SK-N-SH (cell line): ENCODE measurements around the gene PRKN. TPM values are rescaled to one million over a fixed set of nuclear protein-coding genes. Genes with fewer than 3 reads are reported as not detected.

ENCODE experiments used
- CTCF ChIA-PET: fragments of 300-600, 350-600 bp; formaldehyde crosslinking; extraction: SDS; loops from one replicate; lab custom pipeline; 2021; lab: Yijun Ruan, JAX
- POLR2A ChIA-PET: fragments of 350-600 bp; sonication (Branson Sonifier 250); formaldehyde crosslinking; extraction: SDS; loops from one replicate; lab custom pipeline; 2020; ENCODE audit warnings: antibody characterized with exemption, inconsistent platforms; lab: Yijun Ruan, JAX
- DNase-seq: peaks from one replicate; pipeline ENCODE4 v3.0.0; 2012
- H2AFZ ChIP-seq: fragments of 200-600 bp; sonication (generic); 2 replicates; pipeline ENCODE4 v1.8.1; 2016; ENCODE audit warnings: antibody characterized with exemption, mild to moderate bottlenecking, low read depth
- H3F3A ChIP-seq: fragments of 200-600 bp; sonication (generic); replicated peaks from 2 replicates; pipeline ENCODE3; 2016; ENCODE audit warnings: antibody characterized with exemption, mild to moderate bottlenecking; ENCODE audit not compliant: insufficient read depth
- H3K27ac ChIP-seq, 2 experiments: fragments of 200-500 bp in 1 of 2; fragments of 200-600 bp in 1 of 2; sonication (Bioruptor generic) in 1 of 2; sonication (generic), shearing (Covaris generic) in 1 of 2; 2 replicates each; pipeline versions ENCODE4 v1.5.1 to v1.6.1; 2014 to 2016; ENCODE audit warnings: low read depth in 2 of 2, inconsistent platforms in 1 of 2, low read length in 1 of 2, mild to moderate bottlenecking in 1 of 2, mixed read lengths in 1 of 2
- H3K27me3 ChIP-seq: fragments of 200-600 bp; sonication (generic), shearing (Covaris generic); 2 replicates; pipeline ENCODE4 v1.6.1; 2016; ENCODE audit warnings: mixed run types; ENCODE audit not compliant: insufficient read depth
- H3K36me3 ChIP-seq, 2 experiments: fragments of 200-500 bp in 1 of 2; fragments of 200-600 bp in 1 of 2; sonication (Bioruptor generic) in 1 of 2; sonication (generic) in 1 of 2; replicated peaks in 1 of 2; 2 replicates each; pipeline versions ENCODE3 to v1.5.1; 2014 to 2016; ENCODE audit warnings: low read length in 1 of 2, mild to moderate bottlenecking in 1 of 2; ENCODE audit not compliant: insufficient read depth in 2 of 2, control insufficient read depth in 1 of 2
- H3K4me1 ChIP-seq, 2 experiments: fragments of 200-500 bp in 1 of 2; fragments of 200-600 bp in 1 of 2; sonication (Bioruptor generic) in 1 of 2; sonication (generic), shearing (Covaris generic) in 1 of 2; 2 replicates each; pipeline versions ENCODE4 v1.5.1 to v1.6.1; 2014 to 2016; ENCODE audit warnings: low read depth in 1 of 2, low read length in 1 of 2, mixed run types in 1 of 2; ENCODE audit not compliant: insufficient read depth in 2 of 2, control insufficient read depth in 1 of 2
- H3K4me2 ChIP-seq: fragments of 200-600 bp; sonication (generic), shearing (Covaris generic); 2 replicates; pipeline ENCODE4 v1.6.1; 2017; ENCODE audit warnings: mixed run types
- H3K4me3 ChIP-seq, 2 experiments: fragments of 200-500 bp in 1 of 2; fragments of 200-600 bp in 1 of 2; sonication (Bioruptor generic) in 1 of 2; sonication (generic), shearing (Covaris generic) in 1 of 2; 2 replicates each; pipeline versions ENCODE4 v1.5.1 to v1.8.1; 2014 to 2016; ENCODE audit warnings: low read depth in 2 of 2, inconsistent platforms in 1 of 2, low read length in 1 of 2, mild to moderate bottlenecking in 1 of 2, mixed read lengths in 1 of 2, moderate library complexity in 1 of 2
- H3K79me2 ChIP-seq: fragments of 200-600 bp; sonication (generic); 2 replicates; pipeline ENCODE4 v1.8.1; 2017; ENCODE audit warnings: mild to moderate bottlenecking; ENCODE audit not compliant: insufficient read depth
- H3K9ac ChIP-seq: fragments of 200-600 bp; sonication (generic); 2 replicates; pipeline ENCODE4 v1.6.1; 2017; ENCODE audit warnings: mixed run types
- H3K9me2 ChIP-seq: fragments of 200-600 bp; sonication (generic); 2 replicates; pipeline ENCODE4 v1.6.1; 2017; ENCODE audit warnings: mixed run types
- H3K9me3 ChIP-seq: fragments of 200-600 bp; sonication (generic); 2 replicates; pipeline ENCODE4 v1.6.1; 2017; ENCODE audit warnings: mixed run types, mild to moderate bottlenecking, moderate library complexity
- H4K20me1 ChIP-seq: fragments of 200-600 bp; sonication (generic); 2 replicates; pipeline ENCODE4 v1.6.1; 2017; ENCODE audit warnings: mild to moderate bottlenecking, mixed run types; ENCODE audit not compliant: insufficient read depth
- CTCF ChIP-seq: fragments of 200-600 bp; sonication (generic); IDR thresholded peaks from 2 replicates; pipeline ENCODE4 v1.6.1; 2017; ENCODE audit warnings: antibody characterized with exemption, mild to moderate bottlenecking, moderate library complexity
- ELF1 ChIP-seq: IDR thresholded peaks from 2 replicates; pipeline ENCODE4 v1.4.0; 2012
- EP300 ChIP-seq, 2 experiments: IDR thresholded peaks; 2 replicates each; pipeline versions ENCODE4 v1.4.0 to v1.6.1; 2012; ENCODE audit warnings: borderline replicate concordance in 1 of 2, low read depth in 1 of 2, low read length in 1 of 2
- EZH2phosphoT487 ChIP-seq: fragments of 200-600 bp; sonication (generic); IDR thresholded peaks from 2 replicates; pipeline ENCODE4 v1.6.1; 2017; ENCODE audit warnings: low read depth, mixed run types, mild to moderate bottlenecking, antibody characterized with exemption, moderate library complexity, borderline replicate concordance
- GABPA ChIP-seq: IDR thresholded peaks from 2 replicates; pipeline ENCODE4 v1.4.0; 2012; ENCODE audit warnings: low read depth, mild to moderate bottlenecking
- RFX5 ChIP-seq: IDR thresholded peaks from 2 replicates; pipeline ENCODE4 v1.6.1; 2012; ENCODE audit warnings: mild to moderate bottlenecking, improper control_type of control experiment, low read length
- TCF12 ChIP-seq: IDR thresholded peaks from 2 replicates; pipeline ENCODE4 v1.4.0; 2012
- USF1 ChIP-seq: IDR thresholded peaks from 2 replicates; pipeline ENCODE4 v1.4.0; 2012; ENCODE audit warnings: low read depth, borderline replicate concordance
- YY1 ChIP-seq: IDR thresholded peaks from 2 replicates; pipeline ENCODE4 v1.4.0; 2012; ENCODE audit warnings: low read depth, mild to moderate bottlenecking
- ZBTB33 ChIP-seq: IDR thresholded peaks from 2 replicates; pipeline ENCODE4 v1.4.0; 2012; ENCODE audit warnings: low read depth, borderline replicate concordance
- WGBS: methylation state at CpG from one replicate; pipeline ENCODE4 v1.1.6; 2017; ENCODE audit warnings: low lambda C conversion rate; 5-methylcytosine and 5-hydroxymethylcytosine counted together
- polyA plus RNA-seq, 3 experiments: library from polyadenylated mRNA; depleted of rRNA; stranded (reverse); fragments of >200 nt; gene quantifications; 2 replicates each; pipeline ENCODE4 v1.2.3, GENCODE V29; 2012
- TF ChIP-seq, protein P1 (sequence below): IDR thresholded peaks from 2 replicates; pipeline ENCODE4 v1.6.1; 2012; ENCODE audit warnings: mild to moderate bottlenecking, low read depth, low read length, moderate library complexity
- TF ChIP-seq, protein P2 (sequence below): fragments of 150-350 bp; IDR thresholded peaks from 2 replicates; pipeline ENCODE4 v1.6.1; 2017; ENCODE audit warnings: antibody characterized with exemption, low read length, low read depth, borderline replicate concordance
- TF ChIP-seq, protein P3 (sequence below): IDR thresholded peaks from 2 replicates; pipeline ENCODE4; 2012

The PRKN gene
- polyA plus RNA-seq, 1 of the 3 experiments (the other 2 are of a cell fraction) = 0.76 TPM

DNA sequence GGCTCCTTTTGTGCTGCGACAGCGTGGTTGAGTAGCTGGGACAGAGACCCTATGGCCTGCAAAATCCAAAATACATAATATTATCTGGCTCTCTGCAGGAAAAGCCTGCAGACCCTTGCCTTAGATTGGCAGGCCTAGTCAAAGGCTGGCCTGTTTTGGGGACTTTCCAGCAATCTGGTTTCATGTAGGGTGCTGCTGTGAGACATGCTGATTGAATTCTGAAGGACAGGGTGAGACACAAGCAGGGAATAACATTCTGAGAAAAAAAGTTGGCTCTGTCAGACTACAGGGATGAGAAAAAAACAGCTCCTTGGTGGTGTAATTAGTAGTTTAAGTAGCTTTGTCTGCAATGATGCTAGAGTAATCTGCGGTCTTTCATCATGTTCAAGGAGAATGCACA is 1051.0 kb downstream of the PRKN start:
- CTCF ChIA-PET = no interaction called here
- TF ChIP-seq, protein P1, sequence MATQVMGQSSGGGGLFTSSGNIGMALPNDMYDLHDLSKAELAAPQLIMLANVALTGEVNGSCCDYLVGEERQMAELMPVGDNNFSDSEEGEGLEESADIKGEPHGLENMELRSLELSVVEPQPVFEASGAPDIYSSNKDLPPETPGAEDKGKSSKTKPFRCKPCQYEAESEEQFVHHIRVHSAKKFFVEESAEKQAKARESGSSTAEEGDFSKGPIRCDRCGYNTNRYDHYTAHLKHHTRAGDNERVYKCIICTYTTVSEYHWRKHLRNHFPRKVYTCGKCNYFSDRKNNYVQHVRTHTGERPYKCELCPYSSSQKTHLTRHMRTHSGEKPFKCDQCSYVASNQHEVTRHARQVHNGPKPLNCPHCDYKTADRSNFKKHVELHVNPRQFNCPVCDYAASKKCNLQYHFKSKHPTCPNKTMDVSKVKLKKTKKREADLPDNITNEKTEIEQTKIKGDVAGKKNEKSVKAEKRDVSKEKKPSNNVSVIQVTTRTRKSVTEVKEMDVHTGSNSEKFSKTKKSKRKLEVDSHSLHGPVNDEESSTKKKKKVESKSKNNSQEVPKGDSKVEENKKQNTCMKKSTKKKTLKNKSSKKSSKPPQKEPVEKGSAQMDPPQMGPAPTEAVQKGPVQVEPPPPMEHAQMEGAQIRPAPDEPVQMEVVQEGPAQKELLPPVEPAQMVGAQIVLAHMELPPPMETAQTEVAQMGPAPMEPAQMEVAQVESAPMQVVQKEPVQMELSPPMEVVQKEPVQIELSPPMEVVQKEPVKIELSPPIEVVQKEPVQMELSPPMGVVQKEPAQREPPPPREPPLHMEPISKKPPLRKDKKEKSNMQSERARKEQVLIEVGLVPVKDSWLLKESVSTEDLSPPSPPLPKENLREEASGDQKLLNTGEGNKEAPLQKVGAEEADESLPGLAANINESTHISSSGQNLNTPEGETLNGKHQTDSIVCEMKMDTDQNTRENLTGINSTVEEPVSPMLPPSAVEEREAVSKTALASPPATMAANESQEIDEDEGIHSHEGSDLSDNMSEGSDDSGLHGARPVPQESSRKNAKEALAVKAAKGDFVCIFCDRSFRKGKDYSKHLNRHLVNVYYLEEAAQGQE = no peak
- TF ChIP-seq YY1 (no peak), ZBTB33 (no peak), GABPA (no peak), USF1 (no peak), EP300 (IDR thresholded peaks at IDR 0.05; ENCODE audit: borderline replicate concordance in 1 of 2, low read depth in 1 of 2, low read length in 1 of 2) (no peak), TCF12 (no peak), RFX5 (no peak), ELF1 (no peak), EZH2phosphoT487 (no peak), CTCF (no peak)
- TF ChIP-seq, protein P2, sequence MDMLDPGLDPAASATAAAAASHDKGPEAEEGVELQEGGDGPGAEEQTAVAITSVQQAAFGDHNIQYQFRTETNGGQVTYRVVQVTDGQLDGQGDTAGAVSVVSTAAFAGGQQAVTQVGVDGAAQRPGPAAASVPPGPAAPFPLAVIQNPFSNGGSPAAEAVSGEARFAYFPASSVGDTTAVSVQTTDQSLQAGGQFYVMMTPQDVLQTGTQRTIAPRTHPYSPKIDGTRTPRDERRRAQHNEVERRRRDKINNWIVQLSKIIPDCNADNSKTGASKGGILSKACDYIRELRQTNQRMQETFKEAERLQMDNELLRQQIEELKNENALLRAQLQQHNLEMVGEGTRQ = no peak
- TF ChIP-seq, protein P3, sequence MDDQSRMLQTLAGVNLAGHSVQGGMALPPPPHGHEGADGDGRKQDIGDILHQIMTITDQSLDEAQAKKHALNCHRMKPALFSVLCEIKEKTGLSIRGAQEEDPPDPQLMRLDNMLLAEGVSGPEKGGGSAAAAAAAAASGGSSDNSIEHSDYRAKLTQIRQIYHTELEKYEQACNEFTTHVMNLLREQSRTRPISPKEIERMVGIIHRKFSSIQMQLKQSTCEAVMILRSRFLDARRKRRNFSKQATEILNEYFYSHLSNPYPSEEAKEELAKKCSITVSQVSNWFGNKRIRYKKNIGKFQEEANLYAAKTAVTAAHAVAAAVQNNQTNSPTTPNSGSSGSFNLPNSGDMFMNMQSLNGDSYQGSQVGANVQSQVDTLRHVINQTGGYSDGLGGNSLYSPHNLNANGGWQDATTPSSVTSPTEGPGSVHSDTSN = no peak
- TF ChIP-seq, all 33 proteins: peak for 0
- Histone ChIP-seq H3K79me2 (no peaks in the 10 kb centered on the region), H3K27me3 (no peaks in the 10 kb centered on the region), H3K9me3 (no peaks in the 10 kb centered on the region), H3F3A (no peaks in the 10 kb centered on the region), H4K20me1 (no peaks in the 10 kb centered on the region), H2AFZ (no peak overlapping the region), H3K4me3 (no peak overlapping the region), H3K4me2 (no peak overlapping the region), H3K27ac (no peak overlapping the region), H3K36me3 (no peaks in the 10 kb centered on the region), H3K9me2 (no peaks in the 10 kb centered on the region), H3K9ac (no peak overlapping the region), H3K4me1 (no peaks in the 10 kb centered on the region; a peak in 1 of 4 replicates)
- no peak for DNase-seq
- POLR2A ChIA-PET = no interaction called here
- 75% methylated on average over 3 of the region's 3 CpGs for whole genome bisulfite sequencing
